ENCODE data around the gene UBXN1. TPM values are rescaled to one million over a fixed set of nuclear protein-coding genes. Genes with fewer than 3 reads are reported as not detected.
A peak's percentile ranks its signal among the peaks of the same experiment; 100 is the strongest.
"Not testable (repeated sequence)": the region's sequence is repeated elsewhere in the genome, so short reads cannot be mapped to it uniquely, and the experiment has no call there.

Gene UBXN1
- polyA plus RNA-seq, 6 donors from 2014 or later = 150 to 226 (median 216) TPM

DNA sequence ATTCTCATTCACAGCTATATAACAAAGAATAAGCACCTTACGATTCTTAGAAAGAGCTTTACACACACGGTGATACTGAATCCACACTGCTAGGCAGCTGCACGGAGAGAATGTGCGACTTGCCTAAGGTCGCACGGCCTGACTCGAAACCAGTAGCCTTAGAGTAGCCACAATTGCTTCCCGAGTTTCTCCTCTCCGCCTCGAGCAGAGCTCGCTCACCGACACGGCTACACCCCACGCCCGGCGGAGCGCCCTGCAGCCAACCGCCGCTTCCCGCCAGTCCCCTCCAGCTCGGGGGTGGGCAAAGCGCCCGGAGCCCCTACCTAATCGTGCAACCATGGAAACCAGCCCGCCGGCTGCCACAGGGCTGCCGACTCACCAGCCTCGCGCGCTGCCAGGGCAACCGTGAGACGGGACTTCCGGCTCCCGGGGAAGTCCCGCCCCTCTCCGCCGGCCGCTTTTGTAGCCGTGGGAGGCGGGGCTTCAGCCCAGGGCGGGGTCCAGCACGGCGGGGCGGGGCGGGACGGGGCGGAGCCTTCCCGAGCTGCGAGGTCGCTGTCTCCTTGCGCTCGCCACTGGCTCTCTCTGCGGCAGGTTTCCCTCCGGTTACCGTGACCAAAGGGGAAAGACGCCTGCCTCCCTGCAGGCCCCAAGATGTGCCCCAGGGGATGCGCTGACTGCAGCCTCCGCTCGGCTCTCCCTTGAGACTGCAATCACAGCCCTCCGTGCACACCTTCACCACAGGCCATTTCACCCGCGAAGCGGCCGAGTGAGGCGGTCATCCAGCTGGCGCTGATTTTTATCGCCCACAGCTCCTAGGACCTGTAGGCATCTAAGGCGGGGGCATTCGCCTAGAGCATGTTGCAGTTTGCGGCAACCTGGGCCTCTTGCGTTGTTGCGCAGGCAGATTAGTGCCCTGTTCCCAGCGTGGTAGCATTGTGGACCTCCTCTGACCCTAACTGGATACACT is 27.3 kb upstream of the UBXN1 start:
- H3K9me3 Mint-ChIP-seq = no peaks in the 10 kb centered on the region
- ATAC-seq (ENCODE audit: low read depth in 2 of 2) (peak; percentile 64 to 70), DNase-seq (peak; percentile 90)
- H3K4me3 Mint-ChIP-seq = peak overlapping the region; percentile 87 to 100 (median 98)
- H3K4me1 Mint-ChIP-seq = peaks cover 41 to 53% (median 49%) of the 10 kb centered on the region in 3 donors
- no peaks in the 10 kb centered on the region for H3K27me3 Mint-ChIP-seq
- no peaks in the 10 kb centered on the region for H3K36me3 Mint-ChIP-seq
- H3K27ac Mint-ChIP-seq = peak overlapping the region; percentile 84 to 98 (median 92)

DNA sequence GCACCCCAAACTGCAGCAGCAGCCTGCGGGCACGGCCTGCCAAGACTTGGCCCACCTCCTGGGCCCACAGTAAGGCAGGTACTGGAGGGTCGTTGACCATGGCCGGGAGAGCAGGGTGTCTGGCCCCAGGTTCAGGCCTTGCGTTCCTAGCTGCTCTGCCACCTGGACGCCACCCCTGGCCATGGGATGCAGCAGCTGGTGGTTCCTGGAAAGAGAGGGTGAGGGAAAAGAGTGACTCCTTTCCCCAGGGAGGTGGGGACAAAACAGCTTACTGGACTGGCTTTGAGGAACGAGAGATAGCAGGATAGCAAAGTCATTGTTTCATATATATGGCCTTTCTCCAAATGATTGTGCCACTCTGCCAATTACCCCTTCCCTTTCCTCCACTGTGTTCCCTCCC is 26.5 kb upstream of the UBXN1 start:
- Mint-ChIP-seq H3K4me1 (peaks cover 41 to 49% (median 49%) of the 10 kb centered on the region in 3 donors), H3K9me3 (no peaks in the 10 kb centered on the region), H3K4me3 (peak overlapping the region; percentile 87 to 100 (median 98)), H3K27ac (peak overlapping the region; percentile 76 to 96 (median 90)), H3K36me3 (no peaks in the 10 kb centered on the region), H3K27me3 (no peaks in the 10 kb centered on the region)
- ATAC-seq (ENCODE audit: low read depth in 2 of 2) (no peak), DNase-seq (no peak)

GRCh38 chr11:62703921-62704320 is 25.0 kb upstream of the UBXN1 start:
- peak overlapping the region in 1 of 8 donors; percentile 35 for H3K4me3 Mint-ChIP-seq
- not testable (repeated sequence) for DNase-seq; ATAC-seq (ENCODE audit: low read depth in 2 of 2); H3K36me3 Mint-ChIP-seq; H3K27me3 Mint-ChIP-seq; H3K27ac Mint-ChIP-seq; H3K9me3 Mint-ChIP-seq
- H3K4me1 Mint-ChIP-seq = peaks cover 36 to 39% (median 36%) of the 10 kb centered on the region in 3 donors

GRCh38 chr11:62702246-62702645 is 23.4 kb upstream of the UBXN1 start:
- ATAC-seq (ENCODE audit: low read depth in 2 of 2) = no peak
- Mint-ChIP-seq H3K27ac (peak overlapping the region in 3 of 6 donors; percentile 23 to 87 (median 83)), H3K9me3 (no peaks in the 10 kb centered on the region), H3K4me3 (no peak overlapping the region), H3K4me1 (peaks cover 19 to 27% (median 19%) of the 10 kb centered on the region in 3 donors), H3K27me3 (no peaks in the 10 kb centered on the region), H3K36me3 (no peaks in the 10 kb centered on the region)
- DNase-seq = no peak

GRCh38 chr11:62694455-62695167 is 15.7 kb upstream of the UBXN1 start:
- no peak overlapping the region for H3K4me3 Mint-ChIP-seq
- H3K36me3 Mint-ChIP-seq = peaks cover 4 to 8% of the 10 kb centered on the region in 2 donors
- H3K27ac Mint-ChIP-seq = peak overlapping the region in 2 of 6 donors; percentile 40 to 52
- H3K27me3 Mint-ChIP-seq = no peaks in the 10 kb centered on the region
- H3K4me1 Mint-ChIP-seq = peaks cover 7 to 9% (median 7%) of the 10 kb centered on the region in 3 donors
- H3K9me3 Mint-ChIP-seq = no peaks in the 10 kb centered on the region
- peak; percentile 69 for DNase-seq
- peak; percentile 80 to 89 for ATAC-seq (ENCODE audit: low read depth in 2 of 2)

DNA sequence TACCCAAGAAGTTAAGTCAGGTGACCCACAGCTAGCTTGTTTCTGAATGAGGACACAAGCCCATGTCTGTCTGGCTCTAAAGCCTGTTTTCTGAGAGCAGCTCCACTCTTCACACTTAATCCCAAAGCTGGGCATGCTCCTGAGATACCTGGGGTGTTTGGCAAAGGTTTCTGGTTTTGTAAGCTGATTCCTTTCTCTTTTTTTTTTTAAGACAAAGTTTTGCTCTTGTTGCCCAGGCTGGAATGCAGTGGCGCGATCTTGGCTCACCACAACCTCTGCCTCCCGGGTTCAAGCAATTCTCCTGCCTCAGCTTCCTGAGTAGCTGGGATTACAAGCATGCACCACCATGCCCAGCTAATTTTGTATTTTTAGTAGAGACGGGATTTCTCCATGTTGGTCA is 14.8 kb upstream of the UBXN1 start:
- not testable (repeated sequence) for H3K27me3 Mint-ChIP-seq; DNase-seq; H3K27ac Mint-ChIP-seq; ATAC-seq (ENCODE audit: low read depth in 2 of 2); H3K4me1 Mint-ChIP-seq; H3K36me3 Mint-ChIP-seq; H3K9me3 Mint-ChIP-seq; H3K4me3 Mint-ChIP-seq

DNA sequence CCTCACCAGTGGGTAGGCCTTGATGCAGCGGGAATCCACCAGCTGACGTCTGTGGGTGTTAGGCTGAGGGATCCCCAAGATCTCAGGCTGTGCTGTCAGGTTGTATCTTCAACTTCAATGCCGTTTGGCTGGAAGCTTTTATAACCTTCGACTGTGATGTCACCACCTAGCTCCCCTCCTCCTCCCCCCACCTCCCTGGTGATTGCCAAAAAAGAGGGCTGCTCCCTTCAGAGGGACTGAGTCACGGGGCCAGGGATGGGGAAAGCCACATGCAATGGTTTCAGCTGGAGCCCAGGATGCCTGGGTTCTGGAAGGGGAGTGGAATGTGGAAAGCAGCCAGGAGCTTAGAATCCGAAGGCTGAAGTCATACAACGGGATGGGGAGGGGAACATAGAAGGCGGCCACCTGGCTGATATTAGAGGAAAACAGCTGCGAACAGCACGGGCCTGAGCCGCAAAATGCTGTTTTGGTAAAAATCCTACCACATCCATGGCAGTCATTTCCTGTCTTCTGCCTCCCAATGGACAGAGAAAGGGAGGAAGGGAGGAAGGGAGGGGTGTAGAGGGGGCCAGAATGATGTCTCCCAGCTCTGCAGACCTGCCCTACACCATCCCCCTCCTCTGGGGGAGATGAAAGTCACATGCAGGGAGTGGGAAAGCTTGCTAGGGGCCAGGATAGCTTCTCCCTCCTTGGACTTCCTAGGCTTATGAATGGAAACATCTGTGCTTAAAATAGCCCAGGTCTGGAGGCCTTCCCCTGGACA is 10.7 kb upstream of the UBXN1 start, which contains the start of gene LRRN4CL:
TSS of gene LRRN4CL (minus strand) at position 110 of the 763 bp plus-strand sequence. CDS start 1,022 bp downstream, outside the sequence.
- Mint-ChIP-seq H3K9me3 (no peaks in the 10 kb centered on the region), H3K4me1 (peaks cover 2 to 3% (median 3%) of the 10 kb centered on the region in 3 donors), H3K27me3 (peaks cover 4 to 21% (median 8%) of the 10 kb centered on the region in 3 donors), H3K27ac (peak within 1 kb of the TSS in 2 of 6 donors; percentile 53 to 76), H3K36me3 (peaks cover 4 to 8% of the 10 kb centered on the region in 2 donors), H3K4me3 (peak within 1 kb of the TSS in 1 of 8 donors; percentile 83)
- DNase-seq = no peak
- ATAC-seq (ENCODE audit: low read depth in 2 of 2) = no peak

DNA sequence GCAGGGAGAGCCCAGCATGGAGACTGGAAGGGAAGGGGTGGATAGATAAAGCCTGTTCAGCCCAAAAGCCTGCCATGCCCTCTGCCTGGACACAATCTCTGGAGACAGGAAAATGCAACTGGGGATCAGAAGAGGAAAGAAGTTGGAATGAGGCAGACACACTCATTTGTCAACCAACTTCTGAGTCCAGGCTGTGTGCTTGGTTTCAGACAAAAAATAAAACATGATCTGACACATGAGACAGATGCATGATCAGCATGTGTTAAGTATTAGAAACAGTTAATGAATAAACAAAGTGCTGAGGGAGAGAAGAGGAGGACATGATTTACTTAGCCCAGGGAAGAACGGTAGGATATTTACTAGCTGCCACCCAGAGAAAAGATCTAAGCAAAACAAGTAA is 9.6 kb upstream of the UBXN1 start:
- Mint-ChIP-seq H3K27me3 (peaks cover 4 to 21% (median 8%) of the 10 kb centered on the region in 3 donors), H3K9me3 (no peaks in the 10 kb centered on the region), H3K36me3 (peaks cover 4 to 8% of the 10 kb centered on the region in 2 donors), H3K4me1 (no peaks in the 10 kb centered on the region), H3K27ac (no peak overlapping the region), H3K4me3 (no peak overlapping the region)
- DNase-seq = no peak
- ATAC-seq (ENCODE audit: low read depth in 2 of 2) = no peak

GRCh38 chr11:62687508-62688396 is 8.9 kb upstream of the UBXN1 start:
- no peak overlapping the region for H3K27ac Mint-ChIP-seq
- H3K27me3 Mint-ChIP-seq = peaks cover 4 to 21% (median 8%) of the 10 kb centered on the region in 3 donors
- H3K36me3 Mint-ChIP-seq = peaks cover 4 to 8% of the 10 kb centered on the region in 2 donors
- H3K4me1 Mint-ChIP-seq = no peaks in the 10 kb centered on the region
- ATAC-seq (ENCODE audit: low read depth in 2 of 2) (peak in 1 of 2 donors; percentile 33), DNase-seq (no peak)
- H3K4me3 Mint-ChIP-seq = peak overlapping the region in 3 of 8 donors; percentile 25 to 30 (median 25)
- no peaks in the 10 kb centered on the region for H3K9me3 Mint-ChIP-seq

DNA sequence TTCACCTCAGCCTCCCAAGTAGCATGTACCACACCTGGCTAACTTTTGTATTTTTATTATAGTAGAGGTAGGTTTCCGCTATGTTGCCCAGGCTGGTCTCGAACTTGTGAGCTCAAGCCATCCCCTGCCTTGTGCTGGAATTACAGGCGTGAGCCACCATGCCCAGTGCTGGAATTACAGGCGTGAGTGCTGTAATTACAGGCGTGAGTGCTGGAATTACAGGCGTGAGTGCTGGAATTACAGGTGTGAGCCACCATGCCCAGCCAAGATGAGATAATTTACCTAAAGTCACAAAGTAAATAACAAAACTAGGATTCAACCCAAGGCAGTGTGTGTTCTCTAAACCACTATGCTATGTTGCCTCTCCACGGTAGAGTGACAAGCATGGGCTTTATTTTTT is 3.6 kb upstream of the UBXN1 start:
- H3K27ac Mint-ChIP-seq = no peak overlapping the region
- ATAC-seq (ENCODE audit: low read depth in 2 of 2) = no peak

DNA sequence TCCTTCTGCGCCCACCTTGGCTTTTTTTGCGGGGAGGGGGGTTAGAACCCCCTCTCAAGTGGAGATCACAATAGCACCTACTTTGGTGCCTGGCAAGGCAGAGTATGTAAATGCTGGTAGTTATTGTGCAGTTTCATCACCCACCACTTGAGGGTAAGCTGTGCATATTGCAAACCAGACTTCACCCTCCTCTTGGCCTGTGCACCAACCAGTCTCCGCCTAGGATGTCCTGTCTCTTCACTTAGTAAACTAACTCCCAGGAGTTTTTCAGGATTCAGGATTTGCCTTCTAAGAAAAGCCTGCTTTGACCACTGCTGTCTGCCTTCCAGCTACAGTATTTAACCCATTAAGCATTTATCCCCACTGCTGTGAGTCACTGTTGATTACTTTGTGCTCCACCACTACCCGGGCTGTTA is 2.0 kb upstream of the UBXN1 start:
- Mint-ChIP-seq H3K4me3 (peak overlapping the region; percentile 52 to 95 (median 78)), H3K36me3 (peaks cover 0 to 13% of the 10 kb centered on the region in 2 donors), H3K27ac (peak overlapping the region in 4 of 6 donors; percentile 47 to 93 (median 81)), H3K27me3 (no peaks in the 10 kb centered on the region), H3K9me3 (no peaks in the 10 kb centered on the region), H3K4me1 (peaks cover 22 to 35% (median 33%) of the 10 kb centered on the region in 3 donors)
- peak; percentile 52 to 59 for ATAC-seq (ENCODE audit: low read depth in 2 of 2)
- DNase-seq = peak; percentile 28

More for the DNA sequence above, 3.6 kb upstream of the UBXN1 start:
- Mint-ChIP-seq H3K9me3 (no peaks in the 10 kb centered on the region), H3K4me1 (peaks cover 15 to 19% (median 17%) of the 10 kb centered on the region in 3 donors), H3K36me3 (peaks cover 0 to 6% of the 10 kb centered on the region in 2 donors), H3K4me3 (no peak overlapping the region), H3K27me3 (peaks cover 0 to 6% (median 4%) of the 10 kb centered on the region in 3 donors)
- DNase-seq = no peak

DNA sequence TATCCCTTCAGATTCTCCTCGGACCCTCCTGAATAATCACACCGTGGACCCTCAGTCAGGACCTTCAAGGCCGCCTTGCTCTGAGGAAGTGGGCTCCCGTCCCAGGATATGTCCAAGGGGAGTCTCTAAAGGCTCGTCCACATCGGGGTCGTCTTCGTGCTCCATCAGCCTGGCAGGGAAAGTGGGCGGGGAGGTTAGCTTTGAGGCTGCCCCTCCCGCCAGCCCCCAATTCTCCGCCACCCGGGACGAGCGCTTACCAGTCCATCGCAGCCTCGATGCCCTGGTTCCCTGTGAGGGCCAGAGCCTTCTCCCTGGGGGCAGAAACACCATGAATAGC is 472 bp downstream of the UBXN1 start:
- no peak for ATAC-seq (ENCODE audit: low read depth in 2 of 2)
- Mint-ChIP-seq H3K9me3 (no peaks in the 10 kb centered on the region), H3K27ac (peak overlapping the region; percentile 91 to 99 (median 96)), H3K4me1 (peaks cover 26 to 46% (median 38%) of the 10 kb centered on the region in 3 donors), H3K4me3 (peak overlapping the region; percentile 75 to 97 (median 94)), H3K36me3 (peaks cover 0 to 21% of the 10 kb centered on the region in 2 donors), H3K27me3 (no peaks in the 10 kb centered on the region)
- no peak for DNase-seq
